Amniotic epithelial cell (primary cell): ENCODE data around the gene TTC4.
A peak's percentile ranks its signal among the peaks of the same experiment; 100 is the strongest.

Experiments used
- DNase-seq: peaks from one replicate; pipeline ENCODE4 v3.0.0-alpha.2; 2010; ENCODE audit warnings: low read depth

Gene TTC4

DNA sequence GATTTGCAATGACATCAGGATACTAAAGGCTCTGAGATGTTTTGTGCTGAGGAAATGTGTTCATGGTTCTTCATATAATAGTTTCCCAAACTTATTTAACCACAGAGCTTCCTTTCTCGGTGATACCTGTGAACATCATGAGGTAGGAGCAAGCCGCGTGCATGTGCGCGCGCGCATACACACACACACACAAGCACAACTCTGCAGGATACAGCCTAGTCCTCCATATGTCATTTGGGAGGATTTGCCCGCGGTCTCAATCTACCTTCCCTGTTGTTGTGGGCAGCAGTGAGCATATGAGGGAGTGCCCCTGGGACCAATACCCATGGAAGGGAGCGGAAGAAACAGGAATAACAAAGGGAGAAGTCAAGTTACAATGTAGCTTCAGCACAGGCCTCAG, 12.2 kb upstream of the TTC4 start:
- DNase-seq = no peak

DNA sequence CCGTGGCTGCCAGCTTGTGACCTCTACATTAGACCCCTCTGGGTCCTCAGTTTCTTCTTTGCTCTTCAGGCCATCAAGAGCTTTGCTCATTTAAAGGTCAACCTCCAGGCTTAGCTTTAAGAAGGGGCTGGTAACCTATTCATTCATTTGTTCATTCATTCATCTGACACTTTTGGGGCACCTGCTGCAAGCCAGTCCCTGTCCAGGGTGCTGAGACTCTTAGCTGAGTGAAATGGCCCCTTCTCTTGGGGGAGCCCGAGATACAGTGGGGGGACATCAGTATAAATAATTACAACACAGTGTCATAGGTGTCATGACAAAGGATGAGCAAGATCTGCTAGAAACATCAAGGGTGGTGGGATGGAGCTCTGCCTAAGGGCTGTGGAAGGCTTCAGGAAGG, 10.5 kb upstream of the TTC4 start:
- DNase-seq = no peak

DNA sequence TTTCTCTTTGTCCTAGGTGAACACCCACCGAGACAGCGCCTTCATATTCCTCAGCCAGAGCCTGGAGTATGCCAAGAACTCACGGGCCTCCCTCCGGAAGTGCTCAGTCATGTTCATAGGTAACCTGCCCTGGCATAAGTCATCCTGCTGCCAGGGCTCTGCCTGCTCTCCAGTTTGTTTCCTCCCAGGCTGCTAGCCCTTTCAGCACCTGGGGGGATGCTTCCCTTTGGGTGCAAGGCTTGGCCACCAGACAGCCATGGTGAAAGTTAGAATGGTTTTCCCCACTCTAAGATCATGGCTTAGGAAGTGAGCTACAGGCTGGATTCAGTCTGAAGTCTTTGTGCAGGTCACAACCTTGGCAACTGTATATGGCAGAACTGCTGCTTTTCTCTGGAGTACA, 9.2 kb upstream of the TTC4 start:
- DNase-seq = no peak

DNA sequence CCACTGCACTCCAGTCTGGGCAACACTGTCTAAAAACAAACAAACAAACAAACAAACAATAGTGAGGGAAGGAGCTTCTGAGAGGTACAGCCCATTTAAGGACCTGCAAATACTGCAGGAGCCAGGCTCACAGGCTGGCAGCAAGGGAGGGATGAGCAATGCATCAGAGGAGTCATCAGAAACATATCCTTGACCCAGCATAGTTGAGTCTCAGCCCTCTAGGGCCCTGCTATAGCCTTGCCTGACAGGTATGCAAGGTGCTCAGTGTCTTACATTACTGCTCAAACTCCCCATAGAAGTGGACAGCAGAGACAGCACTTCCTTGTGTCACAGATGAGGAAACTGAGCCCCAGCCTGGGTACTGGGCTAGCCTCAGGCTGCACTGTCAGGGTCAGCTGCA, 7.3 kb upstream of the TTC4 start:
- no peak for DNase-seq

DNA sequence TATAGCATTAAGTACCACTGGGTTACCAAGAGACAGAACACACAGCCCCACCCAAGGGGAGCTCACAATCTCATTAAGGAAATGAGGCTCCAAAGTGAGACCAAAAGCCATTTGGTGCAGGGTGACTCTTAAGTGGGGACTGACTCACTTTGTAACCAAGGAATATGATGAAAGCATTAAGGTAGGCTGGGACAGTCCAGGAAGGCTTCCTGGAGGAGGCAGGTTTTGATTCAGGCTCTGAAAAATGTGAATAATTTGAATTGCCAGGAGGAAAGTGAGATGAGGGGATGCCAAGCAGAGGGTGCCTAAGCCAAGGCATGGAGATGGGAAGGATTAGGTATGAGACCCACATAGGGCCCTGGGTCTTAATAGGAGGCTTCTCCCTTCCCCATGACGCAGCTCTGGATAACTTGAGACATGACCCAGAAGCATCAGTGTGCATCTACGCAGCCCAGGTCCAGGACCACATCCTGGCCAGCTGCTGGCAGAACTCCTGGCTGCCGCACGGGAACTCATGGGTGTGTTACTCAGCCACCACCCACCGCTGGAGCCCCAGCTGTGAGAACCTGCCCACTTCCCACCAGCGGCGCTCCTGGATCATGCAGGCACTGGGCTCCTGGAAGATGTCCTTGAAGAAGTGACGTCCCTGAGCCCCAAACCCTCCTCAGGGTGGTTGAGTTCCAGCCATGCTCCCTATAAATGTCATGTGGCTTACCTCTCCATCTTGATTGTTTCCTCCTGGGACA, 5.9 kb upstream of the TTC4 start:
- no peak for DNase-seq

DNA sequence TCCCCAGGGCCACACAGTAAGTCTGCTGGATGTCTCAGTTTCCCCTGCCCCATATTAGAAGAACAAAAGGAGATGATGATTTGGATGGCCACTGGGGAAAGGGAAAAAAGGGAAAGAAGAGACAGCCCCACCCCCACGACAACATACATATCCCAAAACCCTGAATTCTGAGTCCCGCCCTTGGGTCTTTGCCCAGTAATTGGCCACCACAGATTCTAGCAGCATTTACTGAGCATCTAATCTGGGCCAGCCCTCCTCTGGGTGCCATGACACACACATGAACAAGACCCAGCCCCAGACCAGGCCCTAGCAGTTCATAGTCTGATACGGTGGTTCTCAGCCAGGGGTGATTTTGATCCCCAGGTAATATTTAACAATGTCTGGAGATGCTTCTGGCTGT, 5.2 kb upstream of the TTC4 start:
- DNase-seq = no peak

DNA sequence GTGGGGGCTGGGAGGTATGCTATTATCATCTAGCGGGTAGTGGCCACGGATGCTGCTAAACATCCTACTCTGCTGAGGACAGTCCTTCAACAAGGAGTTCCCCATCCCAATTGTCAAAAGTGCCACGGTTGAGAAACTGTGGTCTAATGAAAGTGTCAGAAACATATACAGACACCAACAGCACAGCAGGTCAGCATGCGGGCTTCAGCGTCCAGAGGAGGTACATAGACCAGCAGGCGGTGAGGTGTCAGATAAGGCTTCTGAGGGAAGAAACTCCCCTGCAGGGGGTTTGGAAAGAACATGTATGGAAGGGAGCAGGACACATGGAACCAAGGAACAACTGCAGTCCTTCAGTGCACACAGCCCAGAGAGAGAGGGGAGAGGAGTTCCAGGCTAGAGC, 4.8 kb upstream of the TTC4 start:
- DNase-seq = no peak

DNA sequence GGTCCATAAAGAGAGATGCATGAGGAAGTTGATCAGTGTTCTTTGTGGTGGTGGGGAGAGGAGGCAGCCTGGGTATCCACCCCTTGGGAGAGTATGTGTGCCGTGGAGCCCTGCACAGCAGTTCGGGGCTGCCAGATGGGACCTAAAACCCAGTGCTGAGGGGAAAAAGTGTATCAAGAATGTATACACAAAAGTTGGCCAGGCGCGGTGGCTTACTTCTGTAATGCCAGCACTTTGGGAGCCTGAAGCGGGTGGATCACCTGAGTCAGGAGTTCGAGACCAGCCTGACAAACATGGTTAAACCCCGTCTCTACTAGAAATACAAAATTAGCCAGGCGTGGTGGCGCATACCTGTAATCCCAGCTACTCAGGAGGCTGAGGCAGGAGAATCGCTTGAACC, 4.1 kb upstream of the TTC4 start:
- no peak for DNase-seq

DNA sequence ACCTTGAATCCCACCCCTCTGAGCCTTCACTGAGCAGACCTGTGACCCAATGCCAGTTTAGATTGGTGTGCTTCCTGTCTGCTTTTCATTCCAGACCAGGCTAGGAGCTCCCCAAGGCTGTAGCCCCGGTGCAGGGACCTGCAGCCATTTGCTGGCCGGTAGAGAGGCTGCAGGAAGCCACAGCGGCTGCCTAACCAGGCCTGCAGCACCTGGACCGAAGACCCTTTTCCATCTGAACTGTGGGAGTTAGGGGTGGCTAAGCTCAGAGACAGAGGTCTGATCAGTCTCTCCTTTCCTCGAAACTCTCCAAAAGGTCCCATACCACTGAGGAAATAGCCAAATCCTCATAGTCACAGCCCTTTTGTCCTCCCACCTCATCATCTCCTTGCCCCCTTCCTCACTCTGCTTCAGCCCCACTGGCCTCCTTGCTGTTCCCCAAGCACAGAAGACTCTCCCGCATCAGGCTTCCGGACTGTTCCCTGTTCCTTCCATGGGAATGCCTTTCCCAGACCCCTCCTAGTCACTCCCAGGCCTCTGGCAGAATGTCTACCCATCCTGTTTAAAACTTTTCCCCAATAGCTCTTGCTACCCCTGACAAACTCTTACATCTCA, 674 bp upstream of the TTC4 start:
- DNase-seq = no peak

DNA sequence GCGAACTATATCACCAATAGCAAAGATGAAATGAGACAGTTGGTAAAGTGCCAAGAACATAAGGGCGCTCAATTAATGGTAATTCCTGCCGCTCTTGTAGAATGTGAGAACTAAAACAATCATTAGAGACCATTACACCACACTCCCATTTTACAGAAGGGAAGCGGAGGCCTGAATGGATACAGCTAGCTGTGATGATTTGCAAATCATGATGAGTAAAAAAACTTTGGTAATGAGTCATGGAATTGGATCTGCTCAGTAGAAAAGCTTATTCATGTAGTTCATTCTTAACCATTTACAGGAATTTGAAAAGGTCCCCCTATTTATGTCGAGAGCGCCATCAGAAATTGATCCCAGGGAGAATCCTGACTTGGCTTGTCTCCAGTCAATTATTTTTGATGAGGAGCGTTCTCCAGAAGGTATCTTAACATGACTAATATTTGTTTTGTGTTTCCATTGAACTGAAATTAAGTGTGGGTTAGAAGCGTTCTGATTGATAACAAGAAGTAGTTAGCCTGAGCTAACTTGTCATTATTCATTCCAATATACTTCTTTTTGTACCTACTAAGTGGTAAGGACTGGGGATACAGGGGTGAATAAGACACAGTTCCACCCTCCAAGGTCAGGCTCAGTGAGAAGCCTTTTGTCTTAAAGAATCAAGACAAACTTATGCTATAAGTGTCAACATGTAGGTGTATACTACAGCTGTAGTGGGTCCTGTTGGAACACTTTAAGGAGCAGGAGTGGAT, 812 bp downstream of the TTC4 start:
- DNase-seq = peak; percentile 63

DNA sequence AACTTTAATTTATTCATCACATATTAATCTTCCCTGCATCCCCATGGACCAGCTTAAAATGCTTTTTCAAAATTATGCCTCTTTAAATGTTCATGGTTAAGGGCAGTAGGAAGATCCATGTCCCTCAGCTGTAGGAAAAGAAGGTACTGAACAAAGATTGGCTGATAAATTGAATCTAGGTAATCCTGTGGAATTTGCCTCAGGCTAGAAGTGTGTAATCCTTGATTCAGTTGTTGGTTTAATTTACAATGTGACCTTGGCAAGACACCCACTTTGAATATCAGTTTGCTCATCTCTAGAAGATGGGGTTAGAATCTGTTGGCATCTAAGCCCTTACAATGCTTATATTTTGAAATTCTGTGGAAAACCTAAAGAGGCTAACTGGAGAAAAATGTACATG, 6.1 kb downstream of the TTC4 start:
- DNase-seq = no peak

DNA sequence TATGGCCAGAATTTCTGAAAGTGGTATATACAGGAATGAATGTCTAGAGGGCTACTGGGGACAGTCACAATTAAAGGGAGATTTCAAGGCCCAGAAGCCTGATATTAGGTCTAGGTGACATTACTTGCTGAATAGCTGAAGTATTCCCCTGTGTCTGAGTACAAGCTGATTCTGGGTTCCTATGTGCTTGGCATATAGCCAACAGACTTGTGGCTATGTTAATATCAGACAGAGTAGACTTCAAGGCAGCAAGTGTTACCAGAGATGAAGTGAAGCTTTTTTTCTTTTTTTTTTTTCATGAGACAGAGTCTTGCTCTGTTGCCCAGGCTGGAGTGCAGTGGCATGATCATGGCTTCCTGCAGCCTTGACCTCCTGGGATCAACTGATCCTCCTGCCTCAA, 8.3 kb downstream of the TTC4 start:
- no peak for DNase-seq

DNA sequence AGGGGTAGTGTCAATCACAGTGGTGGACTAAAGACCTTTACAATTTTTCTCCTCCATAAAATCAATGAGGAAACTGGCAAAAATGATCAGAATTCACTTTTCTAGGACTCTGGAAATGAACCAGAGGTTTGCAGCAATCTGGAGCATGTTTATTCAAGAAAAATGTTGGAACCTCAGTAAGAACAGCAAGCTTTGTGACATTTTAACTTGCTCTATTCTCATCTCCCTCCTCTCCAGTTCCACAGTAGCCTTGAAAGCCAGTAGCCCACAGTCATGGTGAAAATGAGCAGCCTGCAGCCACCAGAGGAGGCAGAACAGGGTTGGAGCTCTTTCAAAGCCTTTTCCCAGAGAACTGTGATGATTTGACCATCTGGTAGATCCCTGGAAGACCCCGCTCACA, 9.1 kb downstream of the TTC4 start:
- DNase-seq = no peak

DNA sequence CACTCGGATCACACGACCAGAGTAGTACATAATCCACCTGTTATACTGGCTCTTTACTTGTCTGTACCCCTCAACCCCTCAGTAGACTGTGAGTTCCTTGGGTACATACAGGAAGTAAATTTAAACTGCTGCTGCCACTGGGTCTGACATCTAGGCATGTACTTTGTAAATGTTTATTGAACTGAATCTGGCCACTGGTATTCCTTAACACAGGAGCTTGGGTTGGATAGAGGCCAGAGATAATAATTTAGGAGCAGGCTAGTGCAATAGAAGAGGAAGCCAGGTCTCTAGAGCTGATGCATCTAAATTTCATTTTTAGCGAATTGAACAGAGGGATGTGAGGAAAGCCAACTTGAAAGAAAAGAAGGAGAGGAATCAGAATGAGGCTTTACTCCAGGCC, 12.4 kb downstream of the TTC4 start:
- DNase-seq = no peak

DNA sequence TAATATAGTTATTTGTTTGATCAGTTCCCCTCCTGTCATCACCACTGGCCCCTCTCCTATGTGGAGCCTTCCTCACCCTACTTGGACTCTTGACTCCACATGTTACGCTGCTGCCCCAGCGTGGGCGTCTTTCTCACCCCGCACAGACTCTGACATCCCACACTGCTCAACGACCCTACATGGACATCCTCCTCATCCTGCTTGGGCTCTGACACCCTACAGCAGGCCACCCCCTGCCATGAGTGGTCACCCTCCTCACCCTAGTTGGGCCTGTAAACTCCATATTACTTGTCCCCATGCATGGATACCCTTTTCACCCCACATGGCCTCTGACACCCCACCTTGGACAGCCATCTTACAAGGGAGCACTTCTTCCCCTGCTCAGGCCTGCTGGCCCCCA, 21.0 kb downstream of the TTC4 start:
- DNase-seq = no peak

DNA sequence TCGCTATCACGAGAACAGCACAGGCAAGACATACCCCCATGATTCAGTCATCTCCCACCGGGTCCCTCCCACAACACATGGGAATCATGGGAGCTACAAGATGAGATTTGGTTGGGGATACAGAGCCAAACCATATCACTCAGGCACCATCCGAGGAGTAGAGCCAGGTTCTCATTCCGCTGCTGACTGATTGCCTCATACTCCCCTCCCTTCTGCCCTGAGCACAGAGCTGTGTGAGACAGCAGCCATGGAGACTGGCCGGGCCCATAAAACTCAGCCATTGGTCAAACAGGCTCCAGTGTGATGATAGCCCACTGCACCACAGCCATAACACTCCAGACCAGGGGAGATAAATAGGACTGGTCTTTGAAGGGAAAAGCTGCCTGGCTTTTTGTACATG, 22.6 kb downstream of the TTC4 start:
- peak; percentile 19 for DNase-seq

DNA sequence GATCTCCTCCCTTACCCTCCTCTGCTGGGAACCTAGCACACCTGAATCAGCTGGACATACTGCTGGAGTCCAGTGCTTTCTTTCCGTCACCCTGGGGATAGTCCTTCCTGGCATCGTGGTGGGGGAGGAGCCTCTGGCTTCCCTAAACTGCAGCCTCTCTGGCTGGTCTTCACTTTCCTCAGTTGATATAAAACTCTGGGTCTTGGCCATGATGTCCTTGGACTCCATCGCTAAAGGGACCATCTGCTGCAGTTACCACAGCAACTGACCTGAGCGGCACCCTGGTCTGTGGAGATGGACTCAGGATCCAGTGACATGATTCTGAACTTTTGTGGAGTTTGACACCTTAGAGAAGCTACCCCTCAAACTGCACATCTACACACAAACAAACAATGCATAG, 25.9 kb downstream of the TTC4 start:
- no peak for DNase-seq

DNA sequence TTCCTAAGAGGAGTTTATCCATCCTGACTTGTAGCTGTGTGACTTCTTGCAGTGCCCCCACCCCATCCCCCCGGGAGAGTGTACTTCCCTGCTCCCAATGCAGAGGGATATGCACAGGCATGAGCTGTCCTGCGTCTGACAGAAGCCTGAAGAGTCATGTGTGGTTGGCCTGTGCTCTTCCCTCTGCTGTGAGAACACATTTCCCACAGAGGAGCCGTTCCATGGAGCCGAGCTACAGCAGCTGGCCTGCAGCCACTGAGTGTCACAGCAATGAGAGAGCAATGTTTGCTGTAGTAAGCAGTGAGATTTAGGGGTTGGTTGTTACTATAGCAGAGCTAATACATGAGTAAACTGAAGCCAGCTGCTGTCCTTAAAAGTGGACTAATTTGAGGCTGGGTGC, 26.6 kb downstream of the TTC4 start:
- no peak for DNase-seq

DNA sequence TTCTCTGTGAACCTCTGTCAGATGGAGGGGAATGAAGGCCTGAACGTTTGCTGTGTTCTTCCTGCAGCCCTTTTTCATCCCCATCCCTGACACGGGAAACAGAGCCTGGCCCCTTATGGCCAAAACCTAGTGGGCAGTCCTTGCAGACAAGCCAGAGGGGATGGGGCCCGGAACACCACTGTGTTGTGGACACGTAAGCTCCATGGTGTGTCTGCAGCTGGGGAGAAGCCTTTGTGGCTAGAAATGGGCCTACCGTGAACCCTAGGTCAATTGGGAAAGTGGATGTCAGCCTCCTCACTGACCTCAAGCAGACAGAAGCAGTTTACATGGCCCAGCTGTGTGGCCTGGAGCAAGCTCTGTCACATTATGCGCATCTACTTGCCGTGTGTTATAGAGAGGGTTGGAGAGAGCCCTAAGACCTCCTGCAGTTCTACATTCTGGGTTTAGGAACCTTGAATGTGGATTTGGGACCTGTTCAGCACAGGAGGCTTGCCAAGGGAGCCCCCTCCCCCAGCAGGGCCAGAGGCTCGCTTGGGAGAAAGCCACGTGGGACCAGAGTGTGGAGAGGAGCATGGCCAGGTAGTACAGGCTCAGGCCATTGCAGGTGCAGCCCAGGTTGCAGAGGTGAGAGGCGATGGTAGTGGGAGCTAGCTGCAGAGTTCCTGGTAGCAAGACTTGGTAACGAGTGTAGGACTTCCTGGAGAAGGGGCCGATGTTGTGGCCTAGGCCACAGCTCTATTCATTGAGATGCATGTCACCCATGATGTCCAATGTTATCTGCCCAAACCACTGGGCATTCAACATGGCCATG, 28.0 kb downstream of the TTC4 start:
- no peak for DNase-seq

DNA sequence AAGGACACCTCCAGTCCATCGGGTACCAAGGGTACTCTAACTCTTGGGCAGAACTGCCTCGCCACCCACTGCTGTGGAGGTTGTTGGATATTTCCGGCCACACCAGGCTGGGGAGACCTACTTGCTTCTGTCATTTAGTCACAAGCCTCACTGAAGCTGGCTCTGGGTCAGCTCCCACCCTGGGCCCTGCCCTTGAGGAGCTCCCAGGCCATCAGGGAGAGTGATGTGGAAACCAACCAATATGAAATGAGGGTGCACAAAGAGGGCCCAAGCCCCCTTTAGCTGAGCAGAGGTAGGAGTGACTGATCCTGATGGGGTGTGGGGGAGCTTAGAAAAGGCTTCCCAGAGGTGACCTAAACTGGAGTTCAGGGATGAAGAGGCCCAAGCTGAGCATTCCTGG, 29.0 kb downstream of the TTC4 start:
- no peak for DNase-seq

DNA sequence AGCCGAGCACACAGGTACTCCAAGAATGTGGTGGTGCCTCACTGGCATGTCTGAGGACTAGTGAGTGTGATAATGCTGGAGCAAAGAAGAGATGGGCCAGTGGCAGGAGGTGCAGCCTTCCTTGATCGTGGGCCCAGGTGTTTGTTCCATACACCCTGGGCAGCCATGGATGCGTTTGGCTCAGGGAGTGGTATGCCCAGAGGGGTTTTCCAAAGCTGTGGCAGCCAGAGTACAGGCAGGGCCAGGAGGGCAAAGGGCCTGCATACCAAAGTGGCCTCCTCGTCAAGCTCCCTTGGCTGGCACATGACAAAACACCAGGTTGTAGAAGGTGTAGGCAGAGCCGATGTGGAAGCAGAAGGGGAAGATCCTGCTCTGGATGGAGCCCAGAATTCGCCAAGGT, 29.6 kb downstream of the TTC4 start:
- no peak for DNase-seq

DNA sequence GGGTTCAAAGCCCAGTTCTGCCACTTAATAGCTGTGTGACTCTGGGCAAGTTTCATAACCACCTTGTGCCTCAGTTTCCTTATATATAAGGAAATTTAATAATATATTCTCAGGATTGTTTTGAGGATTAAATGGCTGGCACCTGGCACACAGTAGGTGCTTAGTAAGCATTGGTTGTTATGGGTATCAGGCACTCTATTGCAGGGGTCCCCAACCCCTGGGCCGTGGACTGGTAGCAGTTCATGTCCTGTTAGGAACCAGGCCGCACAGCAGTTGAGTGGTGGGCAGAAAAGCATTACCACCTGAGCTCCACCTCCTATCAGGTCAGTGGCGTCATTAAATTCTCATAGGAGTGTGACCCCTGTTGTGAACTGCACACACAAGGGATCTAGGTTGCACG, 30.2 kb downstream of the TTC4 start:
- no peak for DNase-seq
